Measurements from ENCODE around the gene HAPLN3.

DNA sequence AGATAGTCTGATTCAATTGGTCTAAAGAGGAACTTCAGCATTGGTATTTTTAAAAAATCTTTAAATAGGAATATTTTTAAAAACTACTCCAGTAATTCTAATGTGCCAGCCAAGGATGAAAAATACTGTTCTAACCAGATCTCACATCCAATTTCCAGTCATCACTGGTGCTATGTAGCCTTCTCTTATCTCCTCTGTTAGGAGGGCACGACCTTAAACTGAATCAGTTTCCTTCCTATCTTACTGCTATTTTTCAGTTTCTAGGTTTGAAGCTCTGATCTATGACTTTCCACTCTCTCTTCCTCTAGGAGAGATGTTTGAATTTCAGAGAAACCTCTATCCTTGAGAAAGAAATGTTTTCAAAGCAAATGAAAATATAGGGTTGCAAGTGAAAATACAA, 31.9 kb downstream of the HAPLN3 start:
- no peak for TF ChIP-seq PKNOX1 (IDR thresholded peaks at IDR 0.05)
- TF ChIP-seq FOXM1 (IDR thresholded peaks at IDR 0.05; ENCODE audit: borderline replicate concordance) = no peak
- no peak for TF ChIP-seq FOXA1 (IDR thresholded peaks at IDR 0.05)
- TF ChIP-seq TARDBP (IDR thresholded peaks at IDR 0.05) = no peak
- TF ChIP-seq ARNT (IDR thresholded peaks at IDR 0.05) = no peak
- no peak for TF ChIP-seq LEF1 (IDR thresholded peaks at IDR 0.05; ENCODE audit: borderline replicate concordance)
- TF ChIP-seq BHLHE40 (IDR thresholded peaks at IDR 0.05; ENCODE audit: borderline replicate concordance) = no peak
- no peak for TF ChIP-seq SP1 (IDR thresholded peaks at IDR 0.05)
- no peak for TF ChIP-seq L3MBTL2 (conservative IDR thresholded peaks at IDR 0.05)
- no peak for TF ChIP-seq ELF4 (IDR thresholded peaks at IDR 0.05)
- no peak for TF ChIP-seq HDGF (IDR thresholded peaks at IDR 0.05; ENCODE audit: borderline replicate concordance)
- no peak for TF ChIP-seq ZNF384 (IDR thresholded peaks at IDR 0.05)
- no peak for TF ChIP-seq SUZ12 (IDR thresholded peaks at IDR 0.05)
